Fibroblast of lung (primary cell): Measurements from ENCODE around the gene HSD17B3. TPM values are rescaled to one million over a fixed set of nuclear protein-coding genes. Genes with fewer than 3 reads are reported as not detected.

Experiments used
- DNase-seq, 2 donors: peaks; one replicate each; pipeline versions ENCODE4 v3.0.0 to v3.0.0-alpha.2; 2010; ENCODE audit warnings: low read depth in 2 of 2
- H2AFZ ChIP-seq: 2 replicates; pipeline ENCODE4 v1.5.1; 2012; ENCODE audit warnings: low read length, control low read depth, inconsistent platforms
- H3K27ac ChIP-seq: 2 replicates; pipeline ENCODE4 v1.5.1; 2011; ENCODE audit warnings: low read length, control low read depth; ENCODE audit not compliant: insufficient read depth
- H3K27me3 ChIP-seq: 2 replicates; pipeline ENCODE4 v1.5.1; 2011; ENCODE audit warnings: mild to moderate bottlenecking, low read length; ENCODE audit not compliant: control insufficient read depth, insufficient read depth
- H3K36me3 ChIP-seq: 2 replicates; pipeline ENCODE4 v1.5.1; 2011; ENCODE audit warnings: low read length; ENCODE audit not compliant: control insufficient read depth, insufficient read depth
- H3K4me1 ChIP-seq: 2 replicates; pipeline ENCODE4 v1.5.1; 2011; ENCODE audit warnings: low read length; ENCODE audit not compliant: control insufficient read depth, insufficient read depth; ENCODE audit errors: extremely low read depth
- H3K4me2 ChIP-seq: 2 replicates; pipeline ENCODE4 v1.5.1; 2011; ENCODE audit warnings: low read length, control low read depth; ENCODE audit not compliant: insufficient read depth; ENCODE audit errors: extremely low read depth
- H3K4me3 ChIP-seq, 4 experiments: fragments of 200-600 bp in 1 of 4; sonication (generic) in 1 of 4; replicated peaks in 1 of 4; 2 replicates each; pipeline ENCODE4 v1.5.1; 2011 to 2016; ENCODE audit warnings: low read length in 4 of 4, low read depth in 3 of 4, mild to moderate bottlenecking in 3 of 4, control low read depth in 2 of 4, inconsistent platforms in 1 of 4, mixed read lengths in 1 of 4; ENCODE audit not compliant: insufficient read depth in 1 of 4; ENCODE audit errors: control extremely low read depth in 1 of 4
- H3K79me2 ChIP-seq: 2 replicates; pipeline ENCODE4 v1.5.1; 2012; ENCODE audit warnings: mild to moderate bottlenecking, low read length, inconsistent platforms; ENCODE audit not compliant: control insufficient read depth, insufficient read depth
- H3K9ac ChIP-seq: 2 replicates; pipeline ENCODE4 v1.5.1; 2011; ENCODE audit warnings: mild to moderate bottlenecking, low read length, control low read depth; ENCODE audit not compliant: insufficient read depth
- H3K9me3 ChIP-seq: 2 replicates; pipeline ENCODE4 v1.5.1; 2012; ENCODE audit warnings: low read depth, low read length; ENCODE audit not compliant: control insufficient read depth, insufficient read depth
- H4K20me1 ChIP-seq: 2 replicates; pipeline ENCODE4 v1.5.1; 2011; ENCODE audit warnings: low read length; ENCODE audit not compliant: control insufficient read depth, insufficient read depth; ENCODE audit errors: extremely low read depth
- EZH2 ChIP-seq: IDR thresholded peaks from 2 replicates; pipeline ENCODE4 v1.5.1; 2012; ENCODE audit warnings: low read length, control low read depth, mild to moderate bottlenecking; ENCODE audit errors: missing control alignments
- polyA plus RNA-seq, 2 donors: library from polyadenylated mRNA; depleted of rRNA in 1 of 2; stranded (reverse) in 1 of 2; unstranded in 1 of 2; fragments of >200 nt; gene quantifications; 2 replicates each; pipeline ENCODE4 v1.2.1, GENCODE V29; 2011 to 2012; ENCODE audit warnings: missing spikeins in 1 of 2
- total RNA-seq: library from RNA; depleted of rRNA; stranded (reverse); fragments of >200 nt; gene quantifications from 2 replicates; pipeline ENCODE4 v1.2.1, GENCODE V29; 2014
- TF ChIP-seq, protein P1 (sequence below), 2 donors: IDR thresholded peaks in 1 of 2; conservative IDR thresholded peaks in 1 of 2; 1 replicate in 1 of 2; 2 replicates in 1 of 2; pipeline ENCODE4 v1.5.1; 2011 to 2012; ENCODE audit warnings: low read length in 2 of 2, control low read depth in 1 of 2, inconsistent platforms in 1 of 2, low read depth in 1 of 2, mild to moderate bottlenecking in 1 of 2

HSD17B3 gene
- total and polyA plus RNA-seq, 2 donors (not counting 1 experiment from before 2014, with no cell fraction given) = 0.17 TPM; not detected in 1

DNA sequence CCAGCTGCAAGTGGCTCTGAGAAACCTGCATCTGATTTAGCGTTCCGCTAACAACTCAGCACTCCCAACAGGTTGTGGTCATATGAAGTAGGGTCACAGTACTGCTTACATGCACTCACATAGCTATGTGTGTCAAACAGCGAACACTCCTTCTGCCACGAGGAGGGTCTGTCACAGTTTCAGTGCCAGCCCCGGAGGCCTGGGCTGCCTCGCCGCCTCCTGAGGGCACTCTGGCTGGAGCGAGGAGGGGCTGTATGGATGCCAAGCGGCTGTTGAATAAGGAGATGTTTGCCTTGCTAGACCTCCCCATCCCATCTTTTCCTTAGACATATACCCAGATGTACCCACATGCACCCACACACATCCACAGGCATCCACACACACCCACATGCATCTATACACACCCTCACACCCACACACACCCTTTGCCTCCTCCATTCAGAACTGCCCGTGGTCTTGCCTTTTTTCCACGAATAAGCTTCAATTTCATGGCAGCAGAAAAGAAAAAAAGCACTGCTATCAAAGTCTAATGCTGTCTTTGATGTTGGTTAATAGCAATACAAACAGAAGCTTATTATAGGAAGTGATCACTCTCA, 95.7 kb downstream of the HSD17B3 start:
- H3K4me3 ChIP-seq = no peak overlapping the region
- no peak for DNase-seq

DNA sequence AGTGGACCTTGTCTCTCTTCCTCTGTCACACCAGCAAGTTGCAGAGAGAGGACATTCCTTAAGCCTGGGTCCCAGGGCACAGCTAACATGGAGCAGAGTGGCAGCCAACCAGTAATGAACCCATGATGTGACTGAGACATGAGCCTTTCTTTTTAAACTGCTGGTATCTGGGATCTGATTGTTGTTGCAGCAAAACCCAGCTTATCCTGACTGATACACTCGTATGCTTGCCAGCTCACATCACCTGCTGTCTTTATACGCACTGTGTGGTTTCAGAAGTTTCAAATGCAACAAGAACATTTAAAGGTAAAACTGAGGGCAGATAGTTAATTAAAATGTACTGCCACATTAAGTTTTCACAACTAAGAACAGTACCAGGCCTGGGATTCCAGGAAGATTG, 97.1 kb downstream of the HSD17B3 start:
- no peak for DNase-seq
- Histone ChIP-seq H4K20me1 (no peaks in the 10 kb centered on the region), H3K27me3 (no peaks in the 10 kb centered on the region), H3K27ac (no peak overlapping the region), H3K4me3 (no peak overlapping the region), H3K79me2 (no peaks in the 10 kb centered on the region), H3K4me1 (no peaks in the 10 kb centered on the region), H2AFZ (no peak overlapping the region), H3K36me3 (no peaks in the 10 kb centered on the region), H3K9me3 (no peaks in the 10 kb centered on the region), H3K9ac (no peak overlapping the region), H3K4me2 (no peak overlapping the region)
- TF ChIP-seq EZH2 = no peak
- TF ChIP-seq, protein P1, sequence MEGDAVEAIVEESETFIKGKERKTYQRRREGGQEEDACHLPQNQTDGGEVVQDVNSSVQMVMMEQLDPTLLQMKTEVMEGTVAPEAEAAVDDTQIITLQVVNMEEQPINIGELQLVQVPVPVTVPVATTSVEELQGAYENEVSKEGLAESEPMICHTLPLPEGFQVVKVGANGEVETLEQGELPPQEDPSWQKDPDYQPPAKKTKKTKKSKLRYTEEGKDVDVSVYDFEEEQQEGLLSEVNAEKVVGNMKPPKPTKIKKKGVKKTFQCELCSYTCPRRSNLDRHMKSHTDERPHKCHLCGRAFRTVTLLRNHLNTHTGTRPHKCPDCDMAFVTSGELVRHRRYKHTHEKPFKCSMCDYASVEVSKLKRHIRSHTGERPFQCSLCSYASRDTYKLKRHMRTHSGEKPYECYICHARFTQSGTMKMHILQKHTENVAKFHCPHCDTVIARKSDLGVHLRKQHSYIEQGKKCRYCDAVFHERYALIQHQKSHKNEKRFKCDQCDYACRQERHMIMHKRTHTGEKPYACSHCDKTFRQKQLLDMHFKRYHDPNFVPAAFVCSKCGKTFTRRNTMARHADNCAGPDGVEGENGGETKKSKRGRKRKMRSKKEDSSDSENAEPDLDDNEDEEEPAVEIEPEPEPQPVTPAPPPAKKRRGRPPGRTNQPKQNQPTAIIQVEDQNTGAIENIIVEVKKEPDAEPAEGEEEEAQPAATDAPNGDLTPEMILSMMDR (conservative IDR thresholded peaks at IDR 0.05 in 1 of 2, IDR thresholded peaks at IDR 0.05 in 1 of 2; ENCODE audit: low read depth in 1 of 2, low read length in 2 of 2) = no peak

More for the DNA sequence above, 95.7 kb downstream of the HSD17B3 start:
- no peak overlapping the region for H2AFZ ChIP-seq
- H3K9ac ChIP-seq = no peak overlapping the region
- H3K9me3 ChIP-seq = no peaks in the 10 kb centered on the region
- H3K27ac ChIP-seq = no peak overlapping the region
- H4K20me1 ChIP-seq = no peaks in the 10 kb centered on the region
- H3K4me2 ChIP-seq = no peak overlapping the region
- no peak for TF ChIP-seq EZH2
- TF ChIP-seq, protein P1 (conservative IDR thresholded peaks at IDR 0.05 in 1 of 2, IDR thresholded peaks at IDR 0.05 in 1 of 2; ENCODE audit: low read depth in 1 of 2, low read length in 2 of 2) = no peak
- H3K79me2 ChIP-seq = no peaks in the 10 kb centered on the region
- H3K36me3 ChIP-seq = no peaks in the 10 kb centered on the region
- no peaks in the 10 kb centered on the region for H3K4me1 ChIP-seq
- no peaks in the 10 kb centered on the region for H3K27me3 ChIP-seq

DNA sequence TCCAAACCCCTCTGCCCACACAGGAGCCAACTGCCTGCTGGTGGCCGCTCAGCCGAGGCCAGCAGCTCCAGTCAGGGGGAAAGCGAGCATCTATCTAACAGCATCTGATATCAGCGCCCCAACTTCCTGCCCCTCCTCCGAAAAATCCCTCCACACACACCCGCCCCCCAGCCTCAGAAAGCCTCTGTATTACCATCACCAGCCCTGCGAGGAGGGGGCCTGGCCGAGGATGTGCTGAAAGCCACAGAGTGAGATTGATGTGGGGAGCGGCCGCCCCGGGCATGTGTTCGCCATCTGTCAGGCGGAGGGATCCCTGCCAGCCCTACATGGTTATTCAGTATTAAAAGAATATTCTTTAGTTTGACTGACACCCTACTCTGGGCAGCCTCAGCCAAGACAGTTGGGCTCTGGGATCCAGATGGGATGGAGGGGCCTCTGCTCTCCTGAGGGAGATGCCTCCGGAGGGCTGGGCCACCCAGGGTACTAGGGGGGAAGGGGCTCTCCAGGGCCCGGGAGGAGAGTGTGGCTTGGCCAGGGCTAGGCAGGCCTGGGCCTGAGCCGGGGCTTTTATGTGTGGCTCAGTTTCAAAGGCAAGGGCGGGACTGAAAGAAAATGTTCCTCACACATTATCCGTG, 98.0 kb downstream of the HSD17B3 start:
- Histone ChIP-seq H3K79me2 (no peaks in the 10 kb centered on the region), H3K4me2 (no peak overlapping the region)
- peak; percentile 38 to 56 for DNase-seq

More for the DNA sequence above, 98.0 kb downstream of the HSD17B3 start:
- H3K27me3 ChIP-seq = no peaks in the 10 kb centered on the region
- no peak overlapping the region for H3K9ac ChIP-seq
- TF ChIP-seq EZH2 = no peak
- TF ChIP-seq, protein P1 (conservative IDR thresholded peaks at IDR 0.05 in 1 of 2, IDR thresholded peaks at IDR 0.05 in 1 of 2; ENCODE audit: low read depth in 1 of 2, low read length in 2 of 2) = no peak
- no peak overlapping the region for H2AFZ ChIP-seq
- H3K36me3 ChIP-seq = no peaks in the 10 kb centered on the region
- no peaks in the 10 kb centered on the region for H4K20me1 ChIP-seq
- no peak overlapping the region for H3K27ac ChIP-seq
- no peaks in the 10 kb centered on the region for H3K4me1 ChIP-seq
- no peak overlapping the region for H3K4me3 ChIP-seq
- no peaks in the 10 kb centered on the region for H3K9me3 ChIP-seq
